HG03432 (cell line): Measurements from ENCODE around the gene TWIST1.

ENCODE experiments used
- ATAC-seq: cut with Tn5 transposase; IDR thresholded peaks from one replicate; pipeline ENCODE4 v1.9.1; 2021; ENCODE audit warnings: mild to moderate bottlenecking, moderate library complexity; ENCODE audit not compliant: unreplicated experiment

Gene TWIST1

DNA sequence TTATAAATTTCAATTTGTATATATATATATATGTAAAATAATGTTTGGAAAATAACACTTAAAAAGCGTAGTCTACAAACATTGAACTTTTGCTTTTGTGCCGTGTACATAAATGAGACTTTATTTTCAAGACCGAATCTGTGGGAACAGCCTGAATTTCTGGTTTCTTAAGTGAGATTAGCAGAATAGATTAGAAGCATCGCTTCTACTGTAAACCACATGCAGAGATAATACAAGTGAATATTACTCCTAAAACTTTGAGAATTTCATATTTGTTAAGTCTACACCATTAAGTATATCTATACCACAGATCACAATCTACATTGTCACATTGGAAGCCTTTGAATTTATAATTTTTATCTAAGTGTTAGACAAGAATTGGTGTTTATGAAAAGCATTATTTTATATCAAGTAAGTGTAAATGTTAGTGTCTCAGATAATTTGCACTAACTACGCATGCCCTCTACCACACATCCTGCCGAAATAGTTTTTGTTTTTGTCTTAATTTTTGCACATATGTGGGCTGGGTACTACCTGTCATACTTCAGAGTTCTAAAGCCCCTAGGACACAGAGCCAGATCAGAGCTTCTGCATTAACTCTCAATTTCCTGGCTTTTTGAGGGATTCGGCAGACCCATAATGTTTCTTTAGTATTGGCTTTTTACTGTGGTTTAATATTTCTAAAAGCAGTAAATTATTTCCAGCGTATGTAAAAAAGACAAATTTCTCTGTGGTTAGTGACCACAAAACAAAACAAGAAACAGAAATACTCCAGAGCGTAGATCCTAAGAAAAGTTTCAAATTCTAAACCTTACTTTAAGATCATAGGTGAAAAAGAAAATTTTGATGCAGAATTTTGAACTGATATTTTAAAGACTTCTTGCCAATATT is 20.0 kb downstream of the TWIST1 start:
- no peak for ATAC-seq

DNA sequence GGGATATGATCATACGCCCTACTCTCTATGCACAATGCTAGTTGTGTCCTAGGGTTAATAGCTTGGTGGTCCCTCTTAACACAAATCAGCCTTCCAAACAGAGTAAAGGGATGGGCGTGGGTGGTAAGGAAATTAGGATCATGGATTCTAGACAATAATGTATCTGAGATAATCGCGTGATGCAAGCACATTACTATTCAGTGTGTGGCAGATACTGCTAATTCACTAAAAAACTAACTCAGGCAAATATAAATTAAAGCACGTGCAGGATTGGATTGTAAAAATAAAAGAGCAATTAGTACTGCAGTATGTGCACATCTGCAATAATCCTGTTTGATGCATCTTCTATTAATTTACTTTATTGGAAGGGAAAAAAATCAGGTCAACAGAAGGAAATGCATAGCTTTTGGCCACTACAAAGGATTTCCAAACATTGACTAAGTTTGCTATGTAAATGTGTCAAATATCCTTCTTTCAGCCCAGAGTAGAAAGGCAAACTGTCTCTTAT is 22.0 kb downstream of the TWIST1 start:
- no peak for ATAC-seq

DNA sequence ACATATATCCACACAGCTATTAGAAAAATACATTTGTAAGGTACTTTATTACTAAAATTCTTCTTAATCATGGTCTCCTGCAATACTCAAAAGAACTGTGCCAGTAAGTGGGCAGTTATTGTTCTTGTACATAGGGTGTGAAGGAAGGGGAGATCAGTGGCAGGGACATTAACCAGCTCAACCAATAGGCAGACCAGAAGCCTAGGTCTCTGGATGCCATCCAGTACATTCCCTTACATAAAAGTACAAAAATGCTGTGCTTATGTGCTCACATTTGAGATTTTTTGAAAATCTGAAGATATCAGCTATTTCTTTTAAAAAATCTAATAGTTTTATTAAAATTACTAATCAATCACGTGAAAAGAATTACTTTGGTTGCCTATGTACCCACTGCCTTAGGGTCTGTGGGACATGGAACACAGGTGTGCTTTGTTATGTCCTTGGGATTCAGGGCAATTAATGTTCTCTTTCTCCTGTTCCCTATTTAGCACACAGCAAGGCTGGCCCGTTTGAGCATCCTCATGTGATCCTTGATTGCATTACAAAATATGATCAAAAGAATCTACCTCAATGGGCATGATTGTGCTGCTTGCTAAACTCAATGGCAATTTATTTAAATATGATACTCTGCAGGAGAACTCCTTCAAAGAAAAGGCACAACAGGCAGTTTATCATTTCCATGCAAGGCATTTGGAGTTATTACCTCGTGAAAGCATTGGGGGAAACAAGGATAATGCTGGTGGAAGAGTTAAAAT is 22.7 kb downstream of the TWIST1 start:
- ATAC-seq = no peak

DNA sequence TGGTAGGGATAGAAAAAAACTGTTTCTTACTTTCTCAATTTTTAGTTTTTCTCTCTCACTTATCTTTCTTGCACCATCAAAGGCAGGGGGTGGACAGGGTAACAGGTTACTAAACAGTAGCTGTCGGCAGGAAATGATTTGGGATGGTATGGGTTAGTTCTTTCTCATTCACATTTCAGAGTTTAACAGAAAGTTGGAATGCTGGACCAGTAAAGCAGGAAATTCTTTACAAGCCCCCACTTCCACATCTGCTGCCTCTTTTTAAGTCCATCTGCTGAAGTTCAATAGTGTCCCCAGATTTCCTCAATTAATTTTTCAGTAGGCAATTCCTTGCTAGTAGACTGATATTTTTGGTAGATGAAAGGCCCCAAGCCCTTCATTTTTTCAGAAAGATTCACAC is 23.3 kb downstream of the TWIST1 start:
- no peak for ATAC-seq

DNA sequence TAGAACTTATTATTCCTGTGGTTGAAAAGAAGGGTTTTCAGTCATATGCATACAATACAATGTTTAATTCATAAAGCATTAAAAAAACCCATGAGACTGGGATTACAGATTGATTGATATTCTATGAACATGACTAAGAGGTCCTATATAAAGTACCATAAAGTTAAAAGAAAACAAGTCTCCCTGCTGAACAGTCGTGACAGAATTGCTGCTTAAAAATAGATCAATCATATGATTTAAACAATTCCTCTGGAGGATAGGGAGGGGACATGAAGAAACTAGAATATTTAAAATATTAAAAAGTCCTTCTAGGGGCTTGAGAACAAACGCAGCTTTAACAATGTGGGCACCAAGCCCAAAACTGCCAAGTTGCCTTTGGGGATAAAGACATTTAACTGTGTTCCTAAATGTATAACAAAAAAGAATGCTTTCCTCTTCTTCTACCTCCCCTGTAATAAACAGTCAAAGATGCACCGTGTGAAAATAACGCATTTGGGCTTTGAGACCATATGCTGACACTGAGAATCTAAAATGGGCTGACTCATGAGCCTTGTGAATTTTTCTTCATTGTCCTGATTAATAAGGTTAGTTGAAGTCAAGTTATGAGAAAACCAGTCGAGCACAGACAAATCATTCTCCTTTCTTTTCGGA is 25.8 kb downstream of the TWIST1 start:
- ATAC-seq = no peak

DNA sequence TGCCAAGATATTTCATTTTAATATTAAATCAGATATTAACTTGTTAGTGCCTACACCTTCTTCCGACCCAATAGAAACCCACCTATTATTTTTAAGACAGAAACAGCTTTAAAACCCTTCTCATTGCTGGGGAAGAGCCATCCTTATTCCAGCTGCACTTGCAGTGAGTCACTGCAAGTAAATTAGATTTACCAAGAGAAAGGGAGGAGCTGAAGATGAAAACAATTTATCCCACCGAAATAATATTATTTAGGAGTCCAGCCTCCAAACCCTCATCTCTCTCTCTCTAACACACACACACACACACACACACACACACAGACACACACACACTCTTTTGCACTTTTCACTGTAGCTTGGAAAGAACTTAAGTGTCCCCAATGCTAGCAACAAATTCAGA is 26.9 kb downstream of the TWIST1 start:
- no peak for ATAC-seq

DNA sequence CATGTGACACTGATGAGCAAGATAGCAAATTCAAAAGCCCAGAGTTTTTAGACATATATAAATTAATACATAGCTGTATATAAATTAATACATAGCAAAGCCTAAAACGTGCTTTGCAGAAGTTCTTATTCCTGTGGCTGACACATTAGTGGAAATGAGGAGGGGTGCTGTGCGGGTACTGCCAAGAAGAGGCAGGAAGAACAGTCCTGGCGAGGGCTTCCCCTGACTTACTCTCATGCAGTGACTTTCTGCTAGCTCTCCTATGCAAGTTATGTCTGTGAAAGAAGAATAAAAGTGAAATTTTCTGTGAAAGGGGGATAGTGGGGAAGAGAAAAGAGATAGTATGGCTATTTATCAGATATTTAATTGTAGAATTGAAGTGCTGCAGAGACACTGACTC is 27.6 kb downstream of the TWIST1 start:
- ATAC-seq = no peak

DNA sequence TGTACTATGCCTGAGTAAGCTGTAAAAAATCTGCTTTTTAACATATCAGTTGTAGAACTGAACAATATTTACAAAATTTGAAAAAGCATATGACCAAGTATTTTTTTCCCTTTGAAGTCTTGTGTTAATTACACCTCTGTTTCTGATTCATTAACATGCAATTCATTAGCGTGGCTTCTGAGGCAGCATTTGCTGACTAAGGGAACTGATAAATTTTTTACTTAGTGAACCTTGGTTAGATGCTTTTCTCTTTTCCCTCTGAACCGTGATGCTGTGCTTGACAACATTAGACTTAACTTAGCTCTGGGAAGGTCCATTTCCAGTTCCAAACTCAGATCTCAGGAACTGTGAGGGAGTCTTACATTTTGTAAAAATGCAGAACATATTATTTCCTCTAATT is 28.1 kb downstream of the TWIST1 start:
- ATAC-seq = no peak

DNA sequence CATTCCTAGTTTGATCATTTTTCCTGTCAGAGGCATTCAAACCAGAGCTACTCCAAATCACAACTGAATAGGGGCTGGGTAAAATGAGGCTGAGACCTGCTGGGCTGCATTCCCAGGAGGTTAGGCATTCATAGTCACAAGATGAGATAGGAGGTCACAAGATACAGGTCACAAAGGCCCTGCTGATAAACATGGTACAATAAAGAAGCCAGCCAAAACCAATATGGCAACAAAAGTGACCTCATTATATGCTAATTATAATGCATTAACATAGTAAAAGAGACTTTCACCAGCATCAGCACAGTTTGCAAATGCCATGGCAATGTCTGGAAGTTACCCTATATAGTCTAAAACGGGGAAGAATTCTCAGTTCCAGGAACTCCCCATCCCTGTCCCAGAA is 37.3 kb downstream of the TWIST1 start:
- no peak for ATAC-seq

DNA sequence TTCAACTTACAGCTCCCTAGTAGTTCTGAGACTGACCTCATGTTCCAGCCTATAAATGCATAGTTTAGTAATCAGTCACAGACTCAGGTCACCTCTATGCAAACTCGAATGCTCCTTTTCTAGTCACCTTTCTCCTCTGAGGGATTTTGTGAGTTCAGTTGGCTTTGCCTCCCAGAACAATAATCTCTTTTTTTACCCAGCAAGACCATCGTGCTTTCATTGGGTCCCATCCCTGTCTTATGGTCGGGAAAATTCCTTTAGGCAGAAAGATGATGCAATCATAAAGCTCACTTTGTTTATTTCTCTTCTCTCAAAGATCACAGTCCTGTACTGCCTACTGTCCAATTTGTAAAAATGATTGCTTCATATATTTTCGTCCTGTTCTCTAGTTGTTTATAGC is 38.4 kb downstream of the TWIST1 start:
- no peak for ATAC-seq

DNA sequence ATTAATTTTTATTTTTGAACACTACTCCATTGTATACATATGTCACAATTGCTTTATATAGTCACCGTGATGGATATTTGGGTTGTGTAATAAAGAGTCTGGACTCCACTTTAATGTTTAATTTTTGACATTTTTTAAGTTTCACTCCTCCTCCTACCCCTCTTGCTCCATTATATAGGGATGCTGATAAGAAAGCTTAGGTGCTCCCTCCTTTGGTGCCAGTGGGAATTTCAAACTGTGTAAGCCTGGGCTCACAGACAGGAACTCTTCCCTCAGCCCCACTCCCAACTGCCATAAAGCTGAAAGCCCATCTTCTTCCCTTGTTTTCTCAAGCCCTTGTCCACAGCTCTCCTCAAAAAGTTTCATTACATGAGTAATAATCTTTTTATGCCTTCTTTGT is 47.6 kb downstream of the TWIST1 start:
- no peak for ATAC-seq

DNA sequence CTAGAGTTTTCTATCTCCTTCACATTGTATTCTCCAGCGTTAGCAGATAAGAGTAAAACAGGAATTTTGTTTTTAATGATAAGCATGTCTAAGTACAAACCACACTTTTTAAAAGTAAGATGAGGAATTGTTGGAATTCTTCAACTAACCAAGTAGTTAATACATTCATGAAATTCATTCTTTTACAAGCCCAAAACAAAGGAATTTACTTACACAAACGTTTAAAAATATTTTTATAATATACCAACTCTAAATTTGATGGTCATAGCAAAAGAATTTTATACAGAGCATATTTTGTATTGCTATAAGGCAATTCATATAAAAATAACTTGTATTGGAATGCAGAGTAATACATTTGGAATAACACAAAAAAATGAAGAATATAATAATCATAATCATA is 51.3 kb downstream of the TWIST1 start:
- no peak for ATAC-seq
